Keratinocyte (primary cell): Measurements from ENCODE around the gene TAF1B. TPM values are rescaled to one million over a fixed set of nuclear protein-coding genes. Genes with fewer than 3 reads are reported as not detected.

Source experiments
- DNase-seq: peaks from one replicate; pipeline ENCODE4 v3.0.0-alpha.2; 2011; ENCODE audit warnings: low read depth, missing footprints, low spot score
- FAIRE-seq: peaks from 2 replicates; lab custom pipeline; 2011; peaks lifted over from hg19 to GRCh38; lab: Jason Lieb, UNC
- H2AFZ ChIP-seq: 2 replicates; pipeline ENCODE4 v1.6.0; 2012; ENCODE audit warnings: low read length, control low read depth, inconsistent platforms; ENCODE audit not compliant: control insufficient read depth
- H3K27ac ChIP-seq: 2 replicates; pipeline ENCODE4 v1.5.1; 2011; ENCODE audit warnings: low read length; ENCODE audit not compliant: control insufficient read depth, insufficient read depth
- H3K27me3 ChIP-seq: 3 replicates; pipeline ENCODE4 v1.6.0; 2011; ENCODE audit warnings: low read length; ENCODE audit not compliant: control insufficient read depth, insufficient read depth; ENCODE audit errors: extremely low read depth
- H3K36me3 ChIP-seq, 2 experiments: 2 replicates in 1 of 2; 3 replicates in 1 of 2; pipeline ENCODE4 v1.5.1; 2011; ENCODE audit warnings: low read length in 2 of 2, mild to moderate bottlenecking in 1 of 2; ENCODE audit not compliant: control insufficient read depth in 2 of 2, insufficient read depth in 2 of 2; ENCODE audit errors: extremely low read depth in 1 of 2
- H3K4me1 ChIP-seq: 3 replicates; pipeline ENCODE4 v1.5.1; 2011; ENCODE audit warnings: low read length; ENCODE audit not compliant: control insufficient read depth, insufficient read depth; ENCODE audit errors: extremely low read depth
- H3K4me2 ChIP-seq: 3 replicates; pipeline ENCODE4 v1.6.0; 2011; ENCODE audit warnings: low read depth, low read length; ENCODE audit not compliant: control insufficient read depth, insufficient read depth; ENCODE audit errors: extremely low read depth
- H3K4me3 ChIP-seq, 3 experiments: fragments of 200-600 bp in 1 of 3; sonication (generic) in 1 of 3; 2 replicates in 2 of 3; 3 replicates in 1 of 3; pipeline ENCODE4 v1.5.1; 2011 to 2016; ENCODE audit warnings: low read length in 3 of 3, mild to moderate bottlenecking in 3 of 3, control low read depth in 2 of 3, inconsistent platforms in 1 of 3, low read depth in 1 of 3, mixed read lengths in 1 of 3, mixed run types in 1 of 3, moderate library complexity in 1 of 3; ENCODE audit not compliant: control insufficient read depth in 2 of 3, insufficient read depth in 2 of 3; ENCODE audit errors: extremely low read depth in 1 of 3
- H3K79me2 ChIP-seq: 2 replicates; pipeline ENCODE4 v1.6.0; 2012; ENCODE audit warnings: low read length; ENCODE audit not compliant: control insufficient read depth, insufficient read depth
- H3K9ac ChIP-seq: 3 replicates; pipeline ENCODE4 v1.6.0; 2011; ENCODE audit warnings: low read length; ENCODE audit not compliant: control insufficient read depth, insufficient read depth; ENCODE audit errors: extremely low read depth
- H3K9me1 ChIP-seq: 3 replicates; pipeline ENCODE4 v1.6.0; 2011; ENCODE audit warnings: low read length; ENCODE audit not compliant: control insufficient read depth, insufficient read depth; ENCODE audit errors: extremely low read depth
- H3K9me3 ChIP-seq: 2 replicates; pipeline ENCODE4 v1.5.1; 2012; ENCODE audit warnings: low read depth, low read length; ENCODE audit not compliant: control insufficient read depth
- H4K20me1 ChIP-seq: 3 replicates; pipeline ENCODE4 v1.6.0; 2011; ENCODE audit warnings: low read length; ENCODE audit not compliant: control insufficient read depth, insufficient read depth; ENCODE audit errors: extremely low read depth
- CTCF ChIP-seq, 3 experiments: IDR thresholded peaks in 1 of 3; conservative IDR thresholded peaks in 1 of 3; optimal IDR thresholded peaks in 1 of 3; 2 replicates in 2 of 3; 3 replicates in 1 of 3; pipeline versions ENCODE3 to v1.5.1; 2011; ENCODE audit warnings: low read length in 3 of 3, mild to moderate bottlenecking in 3 of 3, moderate library complexity in 2 of 3, control low read depth in 1 of 3, inconsistent platforms in 1 of 3; ENCODE audit not compliant: insufficient read depth in 2 of 3; ENCODE audit errors: extremely low read depth in 1 of 3
- EZH2 ChIP-seq: IDR thresholded peaks from one replicate; pipeline ENCODE4 v1.6.1; 2012; ENCODE audit warnings: inconsistent platforms, mild to moderate bottlenecking, low read length, moderate library complexity
- dilution Hi-C: fragments of 300-500 bp; cut with MboI; formaldehyde crosslinking; loops from one replicate; pipeline ENCODE4 v1.7.0; 2020; ENCODE audit warnings: low sequenced_read_pairs; ENCODE audit not compliant: extremely low pct_ligation_motif_present
- polyA plus RNA-seq, 5 experiments: library from polyadenylated mRNA; depleted of rRNA in 3 of 5; stranded (reverse) in 3 of 5; stranded (forward) in 1 of 5; unstranded in 1 of 5; fragments of >200 nt; gene quantifications; 1 replicate in 1 of 5; 2 replicates in 3 of 5; 3 replicates in 1 of 5; pipeline versions ENCODE4 v1.2.1 to v1.2.3, GENCODE V29; 2011 to 2012; ENCODE audit warnings: missing spikeins in 2 of 5, low read depth in 1 of 5, low replicate concordance in 1 of 5

TAF1B gene
- polyA plus RNA-seq, 1 donor (not counting 4 experiments of a cell fraction or from before 2014, with no cell fraction given) = 16.5 TPM

DNA sequence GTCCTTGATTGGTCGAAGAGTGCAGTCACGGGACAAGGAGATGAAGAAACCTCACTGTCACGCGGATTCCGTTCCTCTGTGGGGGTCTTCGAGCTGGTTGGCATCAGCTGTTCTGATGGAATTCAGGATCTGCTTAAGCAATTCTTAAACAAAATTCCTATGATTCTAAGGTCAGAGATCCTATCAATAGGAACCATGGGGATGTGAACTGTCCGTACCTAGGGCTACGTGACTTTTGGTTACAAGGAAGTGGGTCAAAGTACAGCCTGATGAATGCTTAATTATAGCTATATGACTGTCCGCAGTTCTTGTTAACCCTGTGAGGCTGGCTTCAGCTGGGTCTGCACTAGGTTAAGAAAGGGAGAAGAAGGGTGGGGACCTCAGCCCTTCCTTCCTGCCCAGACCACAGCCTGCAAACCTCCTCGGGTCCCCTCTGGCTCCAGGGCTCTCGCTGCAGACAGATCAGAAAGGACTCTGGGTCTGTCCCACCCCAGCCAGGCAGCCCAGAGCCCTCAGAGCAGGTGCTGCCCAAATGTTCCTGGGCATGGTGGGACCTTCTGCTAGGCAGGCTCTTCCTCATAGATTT lies 44.2 kb upstream of the TAF1B start:
- H3K9ac ChIP-seq = no peak overlapping the region
- dilution Hi-C loops = no loop called here
- H3K4me3 ChIP-seq = no peak overlapping the region
- no peaks in the 10 kb centered on the region for H3K27me3 ChIP-seq
- H3K36me3 ChIP-seq = no peaks in the 10 kb centered on the region
- DNase-seq = no peak
- TF ChIP-seq CTCF (optimal IDR thresholded peaks at IDR 0.05 in 1 of 3, IDR thresholded peaks at IDR 0.05 in 1 of 3, conservative IDR thresholded peaks at IDR 0.05 in 1 of 3; ENCODE audit: extremely low read depth in 1 of 3, insufficient read depth in 2 of 3, low read length in 3 of 3) = no peak
- TF ChIP-seq EZH2 = no peak
- FAIRE-seq = no peak
- H3K4me2 ChIP-seq = no peak overlapping the region
- H3K4me1 ChIP-seq = peaks cover 46% of the 10 kb centered on the region
- no peaks in the 10 kb centered on the region for H3K79me2 ChIP-seq
- H3K27ac ChIP-seq = no peak overlapping the region
- no peak overlapping the region for H2AFZ ChIP-seq
- H3K9me3 ChIP-seq = no peaks in the 10 kb centered on the region
- H4K20me1 ChIP-seq = no peaks in the 10 kb centered on the region
- peaks cover 2% of the 10 kb centered on the region for H3K9me1 ChIP-seq

GRCh38 chr2:9799729-9800632 lies 43.3 kb upstream of the TAF1B start:
- H3K36me3 ChIP-seq = no peaks in the 10 kb centered on the region
- no peaks in the 10 kb centered on the region for H3K79me2 ChIP-seq
- TF ChIP-seq EZH2 = no peak
- TF ChIP-seq CTCF (optimal IDR thresholded peaks at IDR 0.05 in 1 of 3, IDR thresholded peaks at IDR 0.05 in 1 of 3, conservative IDR thresholded peaks at IDR 0.05 in 1 of 3; ENCODE audit: extremely low read depth in 1 of 3, insufficient read depth in 2 of 3, low read length in 3 of 3) = peak in 2 of 3 experiments; percentile 98 to 99
- H3K27me3 ChIP-seq = no peaks in the 10 kb centered on the region
- H3K4me2 ChIP-seq = no peak overlapping the region
- peaks cover 2% of the 10 kb centered on the region for H3K9me1 ChIP-seq
- H2AFZ ChIP-seq = no peak overlapping the region
- H3K9me3 ChIP-seq = no peaks in the 10 kb centered on the region
- dilution Hi-C loops = no loop called here
- DNase-seq (no peak), FAIRE-seq (peak; percentile 67)
- H3K9ac ChIP-seq = no peak overlapping the region
- H3K27ac ChIP-seq = peak overlapping the region; percentile 94
- no peak overlapping the region for H3K4me3 ChIP-seq
- no peaks in the 10 kb centered on the region for H4K20me1 ChIP-seq
- peaks cover 46% of the 10 kb centered on the region for H3K4me1 ChIP-seq
